T-helper 9 cell (primary cell): ENCODE measurements around the gene CXCL12.

ENCODE experiments used
- DNase-seq: peaks from one replicate; pipeline ENCODE4 v3.0.0-alpha.2; 2020

Gene CXCL12

DNA sequence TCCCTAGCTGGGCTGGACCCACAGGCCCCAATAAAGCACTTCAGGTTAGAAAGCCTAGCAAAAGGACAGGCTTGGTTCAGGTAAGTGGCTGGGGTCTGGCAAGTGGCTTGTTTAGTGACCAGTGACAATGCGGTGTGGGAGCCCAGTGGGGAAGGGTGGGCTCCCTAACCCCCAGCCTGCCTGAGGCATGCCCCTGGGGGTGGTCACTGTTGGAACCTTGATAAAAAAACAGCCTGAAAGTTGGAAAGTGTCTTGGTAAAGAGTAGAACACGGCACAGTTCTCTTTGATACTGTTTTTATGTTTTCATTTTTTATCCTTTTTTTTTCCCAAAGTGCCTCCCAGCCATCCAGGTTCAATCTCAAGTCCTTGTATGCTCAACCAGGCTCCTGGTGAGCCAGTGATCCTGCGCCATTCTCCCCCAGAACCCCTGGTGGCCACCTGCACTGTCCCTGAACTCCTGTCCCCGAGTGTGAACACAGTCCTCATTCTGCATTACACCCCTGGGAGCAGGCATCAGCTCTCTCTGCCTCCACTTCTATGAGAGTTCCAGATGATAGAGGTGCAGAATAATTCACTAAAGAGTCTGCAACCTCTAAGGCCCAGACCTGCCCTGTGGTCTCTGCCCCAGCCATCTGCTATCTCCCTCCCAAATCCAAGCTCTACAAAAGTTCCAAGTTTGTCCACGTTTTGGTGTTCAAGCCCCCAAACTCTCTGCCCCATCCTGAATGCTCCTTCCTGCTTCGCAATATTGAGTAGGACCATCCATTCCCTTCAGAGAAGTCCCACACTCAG lies 15.0 kb upstream of the CXCL12 start:
- DNase-seq, result no peak

DNA sequence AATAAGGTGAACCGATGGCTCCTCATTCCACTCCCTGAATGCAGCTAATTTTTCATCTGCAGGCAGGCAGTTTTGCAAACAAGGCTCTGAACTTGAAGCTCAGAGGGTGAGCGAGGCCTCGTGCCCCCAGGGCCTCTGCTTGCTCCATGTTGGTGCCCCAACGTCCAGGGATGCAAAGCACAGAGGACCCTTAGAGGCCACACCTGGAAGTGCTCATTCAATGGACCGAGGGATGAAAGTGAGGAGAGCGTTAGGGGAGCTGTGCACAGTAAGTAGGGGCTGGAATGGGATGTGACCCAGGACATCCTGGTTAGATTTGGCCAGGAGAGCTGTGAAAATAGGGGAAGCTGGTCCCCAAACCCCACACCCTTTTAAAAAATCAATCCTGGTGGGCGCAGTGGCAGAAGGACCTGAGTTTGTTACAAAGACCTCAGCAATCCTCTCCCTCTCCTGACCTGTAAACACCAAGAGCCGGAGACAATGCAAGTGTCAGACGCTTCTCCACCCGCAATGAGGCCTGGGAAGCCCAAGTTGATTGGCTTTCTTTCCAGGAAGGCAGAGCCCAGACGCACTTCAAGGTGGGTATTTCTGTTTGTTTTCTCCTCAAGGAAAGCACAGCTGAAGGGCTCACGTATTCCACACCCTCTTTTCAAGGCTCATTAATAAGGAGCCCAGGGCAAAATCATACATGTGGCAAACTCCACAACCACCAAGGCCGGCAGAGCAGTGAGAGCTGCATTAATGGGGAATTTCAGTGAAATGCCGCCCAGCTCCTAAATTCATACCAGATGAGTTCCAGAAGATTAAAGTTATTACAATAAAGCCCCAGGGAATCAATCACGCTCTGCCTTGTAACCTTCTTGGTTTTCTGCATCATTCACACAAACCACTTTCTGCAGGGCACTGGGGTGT lies 14.1 kb upstream of the CXCL12 start:
- DNase-seq, result no peak

DNA sequence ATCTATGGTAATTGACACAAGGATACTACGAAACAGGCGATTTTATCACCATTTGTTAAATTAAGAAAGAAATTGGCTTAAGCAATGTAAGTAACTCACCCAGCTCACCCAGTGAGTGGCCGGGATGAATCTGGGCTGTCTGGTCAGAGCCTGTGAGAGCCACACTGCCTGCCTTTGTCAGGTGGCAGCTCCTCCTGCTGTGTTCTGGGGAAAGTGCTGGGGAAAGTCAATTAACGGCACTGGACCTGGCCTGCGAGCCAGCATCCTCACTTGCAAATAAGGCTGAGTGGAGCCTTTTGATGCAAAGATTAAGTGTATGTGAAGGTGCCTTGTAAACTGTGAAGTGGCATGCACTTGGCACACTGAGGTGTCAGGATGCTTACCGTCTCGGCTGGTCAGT lies 13.4 kb upstream of the CXCL12 start:
- no peak for DNase-seq

DNA sequence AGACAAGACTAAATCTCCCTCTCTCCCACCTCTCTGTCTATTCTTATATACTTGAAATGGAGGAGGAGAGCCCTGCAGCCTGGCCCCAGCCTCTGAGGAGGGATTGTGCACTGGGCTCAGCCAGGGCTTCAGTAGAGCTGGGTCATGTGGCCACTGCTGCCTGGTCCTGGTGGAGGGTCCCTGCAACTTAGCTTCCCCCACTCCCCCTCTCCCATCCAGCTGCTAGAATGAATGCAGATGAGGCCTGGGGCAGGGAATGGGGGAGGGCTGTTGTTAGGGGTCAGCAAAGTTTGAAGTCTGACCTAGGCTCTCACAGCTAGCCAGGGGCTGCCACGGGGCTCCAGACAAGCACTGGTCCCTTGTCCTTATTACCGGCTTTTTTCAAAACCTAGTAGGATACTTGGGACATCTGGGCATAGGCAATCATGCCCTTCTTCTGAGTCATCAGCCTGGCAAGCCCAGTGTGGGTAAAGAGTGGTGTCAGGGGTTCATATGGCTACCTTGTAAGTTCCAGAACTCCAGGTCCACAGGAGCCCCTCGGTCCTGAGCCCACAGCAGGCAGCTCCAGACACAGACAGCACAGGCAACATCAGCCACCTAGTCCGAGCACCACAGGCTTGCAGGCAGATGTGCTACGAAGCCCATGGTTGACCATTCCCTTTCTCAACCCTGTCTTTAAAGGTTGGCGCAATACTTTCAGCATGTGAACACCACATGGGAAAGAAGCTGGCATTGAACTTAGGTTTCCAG lies 12.8 kb upstream of the CXCL12 start:
- DNase-seq, result no peak

DNA sequence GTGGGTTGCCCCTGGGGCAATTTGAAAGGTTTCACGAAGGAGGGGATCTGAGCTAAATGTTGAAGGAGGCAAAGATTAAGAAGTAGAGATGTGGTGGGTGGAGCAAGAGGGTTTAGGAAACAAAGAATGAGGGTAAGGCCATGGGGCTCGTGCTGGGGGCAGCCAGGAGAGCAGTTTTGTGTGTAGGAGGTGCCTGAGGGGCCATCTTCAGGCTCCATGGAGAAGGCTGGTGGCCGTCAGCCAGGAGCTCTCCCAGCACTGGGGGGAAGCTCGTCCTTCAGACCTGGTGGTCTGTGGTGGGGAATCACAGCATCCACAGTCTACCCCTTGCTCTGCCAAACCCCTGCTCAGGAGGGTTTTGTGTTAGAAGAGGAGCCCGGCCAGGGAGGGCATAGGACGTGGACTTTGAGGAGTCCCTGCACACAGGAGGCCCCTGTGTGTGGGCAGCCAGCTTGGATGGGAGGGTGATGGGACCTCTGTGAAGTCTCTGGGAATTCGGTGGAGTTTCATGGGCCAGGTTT lies 11.8 kb upstream of the CXCL12 start:
- DNase-seq, result no peak

DNA sequence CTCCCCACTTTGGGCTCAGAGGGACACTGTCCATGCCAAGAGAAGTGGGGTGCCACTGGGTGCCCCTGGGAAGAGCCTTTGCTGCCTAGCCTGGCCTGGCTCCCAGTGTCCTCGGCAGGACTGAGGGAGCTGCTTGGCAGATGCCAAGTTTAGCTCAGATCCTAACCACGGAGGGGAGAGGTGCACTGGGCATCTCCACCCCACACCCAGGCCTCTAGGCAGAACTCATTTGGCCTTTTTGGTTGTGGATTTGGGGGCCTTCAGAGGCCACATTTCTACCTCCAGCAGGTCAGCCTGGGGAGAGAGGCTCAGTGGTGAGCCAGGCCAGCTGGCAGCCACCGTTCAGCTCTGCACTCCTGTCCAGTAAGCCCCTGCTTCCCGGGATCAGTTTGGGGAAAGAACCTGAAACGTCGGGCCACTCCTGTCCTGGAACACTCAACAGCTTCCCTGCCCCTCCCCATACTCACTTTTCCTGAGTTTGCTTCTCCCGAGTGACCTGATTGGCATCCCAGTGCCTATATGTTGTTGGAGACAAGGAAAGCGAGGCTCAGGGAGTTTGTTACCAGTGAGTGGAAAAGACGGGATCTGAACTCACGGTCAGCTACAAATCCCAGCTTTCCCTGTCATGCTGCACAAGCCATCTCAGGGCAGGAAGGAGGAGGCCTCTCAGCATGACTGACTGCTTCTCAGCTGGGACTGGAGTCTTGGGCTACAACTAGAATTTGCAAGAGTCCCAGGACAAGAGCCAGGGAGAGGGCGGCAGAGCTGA lies 11.2 kb upstream of the CXCL12 start:
- no peak for DNase-seq

DNA sequence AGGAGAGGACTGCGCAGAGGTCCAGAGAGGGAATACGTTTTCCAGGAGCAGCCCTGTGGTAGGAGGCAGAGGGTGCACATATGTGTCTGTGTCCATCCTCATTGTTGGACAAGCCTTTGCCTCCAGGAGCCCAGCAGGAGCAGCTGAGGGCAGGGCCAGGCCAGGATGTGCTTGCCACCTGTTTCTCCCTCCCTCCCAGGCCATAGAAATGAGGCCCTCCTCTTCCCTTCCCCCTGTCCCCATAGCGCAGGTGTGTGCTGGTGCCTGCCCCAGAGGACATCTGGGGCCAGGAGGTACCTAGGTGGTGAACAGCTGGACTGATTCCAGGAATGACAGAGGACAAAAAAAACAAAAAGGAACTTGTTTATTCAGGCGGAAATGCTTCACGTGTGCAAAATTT lies 10.5 kb upstream of the CXCL12 start:
- no peak for DNase-seq

DNA sequence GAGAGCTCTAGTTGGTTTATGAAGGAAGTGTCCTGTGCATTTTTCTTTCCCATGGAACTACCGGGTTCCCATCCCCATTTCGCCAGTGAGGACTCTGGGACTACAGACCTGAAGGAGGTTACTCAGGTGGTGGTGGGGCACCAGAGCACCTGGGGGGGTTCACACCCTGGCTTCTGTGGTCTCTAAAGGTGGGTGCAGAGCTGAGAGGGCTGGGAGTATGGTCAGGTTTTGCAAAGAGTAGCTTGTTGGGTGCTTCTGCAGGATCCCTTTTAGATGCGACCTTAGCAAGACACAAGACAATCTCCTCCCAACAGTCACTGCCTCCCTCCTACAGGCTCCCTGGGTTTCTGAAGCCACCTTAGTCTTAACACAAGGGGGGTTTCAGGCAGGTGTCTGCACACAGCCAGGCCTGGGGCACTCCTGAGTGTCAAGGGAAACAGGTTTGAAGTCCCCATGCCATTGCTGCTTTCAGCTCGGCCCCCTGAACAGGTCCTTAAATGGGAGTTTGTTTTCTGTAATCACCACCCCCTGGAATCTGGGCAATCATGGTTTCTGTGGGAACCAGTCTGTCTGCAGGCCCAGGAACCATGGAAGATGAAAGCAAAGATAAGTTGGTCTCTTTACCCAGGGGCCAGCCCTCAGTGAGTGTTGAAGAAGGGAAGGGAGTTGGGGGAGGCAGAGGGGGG lies 9.9 kb upstream of the CXCL12 start:
- no peak for DNase-seq

DNA sequence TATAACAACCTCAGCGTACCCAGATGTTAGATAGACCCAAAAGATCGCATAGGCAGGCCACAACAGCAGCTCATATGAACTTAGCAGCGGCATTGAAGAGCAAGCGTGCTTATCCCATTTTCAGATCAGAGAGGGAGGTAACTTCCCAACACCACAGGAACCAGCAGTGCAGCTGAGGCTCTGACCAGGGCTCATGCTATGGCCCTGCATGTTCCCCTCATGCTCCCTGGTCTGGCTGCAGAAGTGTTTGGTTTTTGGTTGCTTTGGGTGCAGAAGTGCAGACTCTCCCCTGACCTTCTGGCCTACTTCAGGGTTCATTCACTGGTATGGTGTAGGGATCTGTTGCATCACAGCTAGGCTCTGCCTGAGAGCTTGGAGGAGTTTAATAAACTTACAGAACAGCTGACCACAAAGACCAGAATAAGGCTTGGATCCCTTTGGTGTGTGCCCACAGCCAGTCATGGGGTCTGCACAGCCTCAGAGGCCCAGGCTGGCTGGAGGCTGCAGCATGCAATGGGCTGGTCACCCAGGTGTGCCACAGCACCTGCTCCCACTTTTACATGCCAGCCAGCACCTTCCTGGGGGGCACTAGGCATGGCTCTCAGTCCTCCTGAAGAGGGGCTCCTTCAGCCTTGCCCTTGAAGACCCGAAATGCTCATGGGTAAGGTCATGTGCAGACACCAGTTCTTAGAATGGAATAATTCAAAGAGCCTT lies 9.1 kb upstream of the CXCL12 start:
- DNase-seq, result no peak

DNA sequence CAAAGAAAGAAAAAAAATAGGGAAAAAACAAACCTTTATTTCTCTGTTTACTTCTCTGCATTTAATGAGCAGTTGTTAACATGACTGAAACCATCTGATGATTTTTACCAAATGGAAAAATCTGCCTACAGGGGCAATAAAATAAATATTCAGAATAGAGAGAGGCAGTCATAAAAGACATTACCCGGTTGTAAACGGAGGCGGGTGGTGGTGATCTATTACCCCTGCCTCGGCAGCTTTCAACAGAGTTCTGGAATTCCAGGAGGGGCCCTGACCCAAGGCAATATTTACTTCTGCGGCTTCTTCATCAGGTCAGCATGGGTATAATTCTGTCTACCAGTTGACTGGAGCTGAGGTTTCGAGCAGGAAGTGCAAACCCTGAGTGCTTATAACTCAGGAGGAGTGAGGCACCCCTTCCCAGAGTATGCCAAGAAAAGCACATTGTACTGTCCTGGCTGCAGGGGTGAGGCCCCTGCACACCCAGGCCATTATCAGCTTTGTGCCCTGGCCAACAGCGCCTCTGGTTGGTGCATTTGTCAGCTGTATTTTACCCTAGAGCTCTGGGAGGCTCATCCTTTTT lies 8.2 kb upstream of the CXCL12 start:
- no peak for DNase-seq

DNA sequence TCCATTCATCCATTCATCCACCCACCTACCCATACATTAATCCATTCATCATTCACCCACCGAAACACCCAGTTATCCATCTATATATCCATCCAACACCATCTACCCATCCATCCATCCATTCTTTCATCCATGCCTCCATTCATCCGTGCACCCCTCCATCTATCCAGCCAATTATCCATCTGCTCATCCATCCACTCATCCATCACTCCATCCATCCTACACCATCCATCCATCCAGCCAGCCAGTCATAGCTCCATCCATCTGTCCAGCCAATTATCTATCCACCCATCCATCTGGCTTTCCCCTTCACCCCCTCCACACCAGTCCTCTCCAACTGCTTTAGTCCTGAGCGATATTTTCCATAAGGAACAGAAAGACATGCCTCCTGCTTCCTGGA lies 7.5 kb upstream of the CXCL12 start:
- DNase-seq, result no peak

DNA sequence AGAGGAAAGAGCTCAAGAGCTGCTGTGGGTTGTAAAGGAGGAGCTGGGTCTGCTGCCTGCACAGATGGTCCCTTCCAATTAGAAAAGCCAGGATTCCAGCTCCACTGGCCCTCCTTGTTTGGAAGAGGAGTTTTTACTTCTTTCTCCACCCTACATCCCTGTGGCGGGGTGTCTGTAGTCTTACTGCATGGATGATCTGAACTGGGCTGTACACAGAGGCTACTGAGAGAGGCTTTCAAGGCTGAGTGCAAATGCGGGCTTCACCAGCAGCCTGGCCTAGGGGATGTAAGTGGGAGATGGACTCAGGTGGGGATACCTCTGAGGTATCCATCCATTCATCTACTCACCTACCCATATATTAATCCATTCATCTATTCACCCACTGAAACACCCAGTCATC lies 7.1 kb upstream of the CXCL12 start:
- no peak for DNase-seq

DNA sequence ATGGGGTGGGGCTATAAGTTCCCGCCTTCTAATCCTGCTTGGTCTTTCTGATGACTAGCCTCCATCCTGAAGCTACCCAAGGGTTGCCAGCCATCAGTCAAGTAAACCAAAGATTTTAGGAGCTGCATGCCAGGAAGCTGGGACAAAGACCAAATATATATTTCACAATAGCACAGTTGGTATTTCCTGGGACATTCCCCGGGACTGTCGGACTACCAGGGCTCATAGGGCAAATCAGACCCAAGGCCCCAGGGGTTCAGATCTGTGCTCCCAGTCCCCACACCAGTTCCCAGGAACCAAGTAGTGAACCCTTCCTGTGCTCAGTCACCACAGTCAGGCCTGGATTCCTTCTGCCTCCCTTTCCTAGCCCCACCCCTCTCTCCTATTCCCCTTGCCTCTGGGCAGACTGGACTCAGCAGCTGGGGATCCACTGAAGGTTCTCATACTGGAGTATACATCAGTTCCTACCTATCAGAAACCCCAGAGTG lies 5.7 kb upstream of the CXCL12 start:
- DNase-seq, result no peak

DNA sequence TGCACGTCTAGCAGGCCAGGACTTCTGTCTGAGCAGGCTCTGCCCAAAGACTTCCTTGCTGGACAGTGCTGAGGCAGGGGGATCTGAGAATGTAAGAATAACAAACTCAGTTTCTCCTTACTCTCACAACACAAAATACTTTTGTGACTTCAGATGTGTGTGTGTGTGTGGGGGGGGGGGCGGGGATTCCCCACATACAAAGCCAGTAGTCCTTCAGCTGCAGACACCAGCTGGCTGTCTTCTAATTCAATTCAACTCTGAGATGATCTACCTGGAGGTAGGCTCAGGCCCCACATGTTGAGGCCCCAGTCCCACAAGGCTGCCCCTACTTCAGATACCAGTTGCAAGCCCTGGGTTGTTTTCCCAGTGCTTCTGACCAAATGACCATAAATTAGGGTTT lies 4.7 kb upstream of the CXCL12 start:
- DNase-seq, result no peak

DNA sequence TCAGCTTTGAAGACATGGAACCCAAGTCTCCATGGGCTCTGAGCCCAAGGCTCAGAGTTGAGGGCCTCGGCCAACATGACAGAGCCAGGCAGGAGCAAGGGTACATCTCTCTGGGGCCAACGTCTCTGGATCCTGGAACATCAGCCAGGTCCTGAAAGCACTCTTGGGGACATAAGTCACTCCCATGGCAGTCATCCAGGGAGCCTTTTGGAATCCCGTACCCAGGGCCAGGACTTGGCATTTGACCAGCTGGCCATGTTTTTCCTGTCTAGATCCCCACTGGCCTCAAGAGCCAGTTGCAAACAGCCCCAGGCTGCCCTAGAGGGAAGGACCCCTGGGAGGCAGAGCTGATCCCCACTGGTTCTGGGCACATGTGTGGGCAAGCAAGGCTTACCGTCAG lies 4.3 kb upstream of the CXCL12 start:
- no peak for DNase-seq

DNA sequence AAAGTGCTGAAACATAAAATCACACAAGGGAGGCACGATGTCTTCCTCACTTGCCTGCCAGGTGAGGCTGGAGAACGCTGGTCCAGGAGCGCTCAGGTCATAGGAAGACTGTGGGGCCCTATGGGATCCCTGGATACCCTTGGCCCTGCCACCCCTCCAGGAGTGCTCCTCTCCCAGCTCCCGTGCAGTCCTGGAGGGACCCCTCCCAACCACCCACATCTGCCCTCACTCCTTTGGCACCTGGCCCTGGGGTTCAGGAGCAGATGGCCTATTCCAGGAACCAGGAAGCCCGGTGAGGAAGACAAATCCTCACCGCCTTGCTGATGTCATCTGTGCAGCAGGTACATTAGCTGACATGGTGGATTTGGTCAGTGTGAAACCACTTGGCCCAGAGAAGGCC lies 3.7 kb upstream of the CXCL12 start:
- DNase-seq, result no peak

DNA sequence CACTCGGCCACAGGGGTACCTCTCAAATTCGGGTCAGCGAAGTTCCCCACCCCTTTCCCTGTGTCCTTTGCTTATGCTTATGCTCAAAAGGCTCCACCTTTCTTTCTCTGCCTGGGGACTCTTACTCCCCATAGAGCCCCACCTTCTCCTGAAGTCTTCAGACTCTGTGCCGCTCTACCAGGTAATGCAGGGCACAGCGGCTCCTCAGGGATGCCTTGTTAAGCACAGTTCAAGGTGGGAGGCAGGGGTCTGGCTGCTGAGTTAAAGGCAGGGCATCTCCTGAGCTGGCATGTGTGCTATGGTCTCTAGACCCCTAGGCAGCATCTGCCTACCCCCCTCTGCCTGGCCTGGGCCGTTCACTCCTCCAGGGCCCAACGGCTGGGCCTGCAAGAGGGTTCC lies 3.0 kb upstream of the CXCL12 start:
- DNase-seq, result no peak

DNA sequence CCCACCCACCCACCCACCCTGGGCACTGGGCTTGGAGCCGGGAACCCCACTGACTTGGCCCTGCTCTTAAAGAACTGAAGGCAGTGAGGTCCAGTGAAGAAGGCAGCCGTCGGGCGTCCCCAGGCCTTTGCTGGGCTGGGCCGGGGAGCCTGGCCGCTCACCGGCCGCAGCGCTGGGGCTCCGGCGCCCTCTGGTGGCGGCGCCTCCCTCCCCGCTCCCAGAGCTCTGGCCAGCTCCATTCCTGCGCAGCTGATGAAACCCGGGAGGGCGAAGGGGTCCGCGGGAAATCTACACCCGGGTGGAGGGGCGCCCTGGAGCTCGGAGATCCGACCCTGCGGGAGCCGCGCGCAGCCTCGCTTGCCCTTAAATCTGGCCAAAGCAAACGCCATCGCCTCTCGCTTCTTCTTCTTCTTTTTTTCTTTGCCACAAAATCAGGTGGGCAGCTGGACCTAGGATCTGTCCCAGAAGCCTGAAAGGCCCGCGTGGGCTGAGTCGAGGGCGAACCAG lies 1.7 kb upstream of the CXCL12 start:
- peak; percentile 20 for DNase-seq

DNA sequence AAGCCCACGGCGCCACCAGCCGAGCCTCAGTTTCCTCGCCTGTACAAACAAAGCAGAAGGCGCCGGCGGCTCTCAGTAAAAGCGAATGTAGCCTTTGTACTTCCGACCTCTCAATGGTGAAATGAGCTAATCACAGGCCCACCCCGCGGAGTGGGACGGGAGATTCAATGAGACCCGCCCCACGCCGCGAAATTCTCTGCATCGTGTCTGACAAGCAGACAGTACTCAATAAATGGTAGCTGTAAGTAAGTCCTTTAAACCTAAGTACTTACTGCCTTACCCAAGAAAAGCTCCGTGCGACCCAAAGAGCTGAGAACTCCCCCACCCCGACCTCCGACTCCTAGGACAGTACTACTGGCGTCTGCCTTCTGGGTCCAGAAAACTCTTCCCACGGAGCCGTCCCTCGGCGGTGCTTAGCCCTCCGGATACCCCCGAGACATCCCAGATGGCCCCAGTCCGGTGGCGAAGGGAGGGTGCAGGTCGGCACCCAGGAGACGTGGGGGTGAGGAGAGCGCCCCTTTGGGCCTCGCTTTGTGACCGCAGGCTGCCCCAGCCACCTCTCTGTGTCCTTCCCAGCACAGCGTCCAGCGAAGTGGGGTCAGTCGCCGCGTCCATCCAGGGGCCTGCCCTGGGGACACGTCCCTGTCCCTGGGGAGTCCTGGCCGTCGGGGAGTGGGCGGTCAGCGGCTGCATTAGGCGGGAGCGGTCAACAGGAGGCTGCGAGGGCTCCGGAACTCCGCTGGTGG lies 972 bp upstream of the CXCL12 start:
- no peak for DNase-seq

DNA sequence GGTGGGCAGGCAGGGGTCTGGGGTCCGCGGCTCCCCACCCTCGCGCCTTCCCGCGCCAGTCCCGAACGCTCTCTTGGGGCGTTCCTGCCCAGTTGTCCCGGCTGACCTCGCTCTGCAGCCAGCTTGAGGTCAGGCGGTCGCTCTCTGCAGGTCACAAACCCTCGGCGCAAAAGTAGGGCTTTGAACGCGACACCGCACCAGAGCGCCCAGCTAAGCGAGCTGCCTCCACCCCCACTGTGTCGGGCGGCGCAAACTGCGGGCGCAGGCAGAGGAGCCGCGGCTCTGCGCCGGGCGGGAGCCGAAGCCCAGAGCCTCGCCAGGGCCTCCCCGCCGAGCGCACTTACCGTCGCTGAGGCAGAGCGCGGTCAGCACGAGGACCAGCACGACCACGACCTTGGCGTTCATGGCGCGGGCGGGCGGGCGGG lies 284 bp downstream of the CXCL12 start:
- DNase-seq, result no peak
